ENCODE measurements around the gene RUNDC3A.

GRCh38 chr17:44324571-44325275, 16.3 kb downstream of the RUNDC3A start, which contains the start of gene SLC25A39:
- TF ChIP-seq, protein P1, sequence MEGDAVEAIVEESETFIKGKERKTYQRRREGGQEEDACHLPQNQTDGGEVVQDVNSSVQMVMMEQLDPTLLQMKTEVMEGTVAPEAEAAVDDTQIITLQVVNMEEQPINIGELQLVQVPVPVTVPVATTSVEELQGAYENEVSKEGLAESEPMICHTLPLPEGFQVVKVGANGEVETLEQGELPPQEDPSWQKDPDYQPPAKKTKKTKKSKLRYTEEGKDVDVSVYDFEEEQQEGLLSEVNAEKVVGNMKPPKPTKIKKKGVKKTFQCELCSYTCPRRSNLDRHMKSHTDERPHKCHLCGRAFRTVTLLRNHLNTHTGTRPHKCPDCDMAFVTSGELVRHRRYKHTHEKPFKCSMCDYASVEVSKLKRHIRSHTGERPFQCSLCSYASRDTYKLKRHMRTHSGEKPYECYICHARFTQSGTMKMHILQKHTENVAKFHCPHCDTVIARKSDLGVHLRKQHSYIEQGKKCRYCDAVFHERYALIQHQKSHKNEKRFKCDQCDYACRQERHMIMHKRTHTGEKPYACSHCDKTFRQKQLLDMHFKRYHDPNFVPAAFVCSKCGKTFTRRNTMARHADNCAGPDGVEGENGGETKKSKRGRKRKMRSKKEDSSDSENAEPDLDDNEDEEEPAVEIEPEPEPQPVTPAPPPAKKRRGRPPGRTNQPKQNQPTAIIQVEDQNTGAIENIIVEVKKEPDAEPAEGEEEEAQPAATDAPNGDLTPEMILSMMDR (IDR thresholded peaks at IDR 0.05): no peak
- 0 out of 2 replicates have a peak, but pooled peaks have one; percentile 18 for TF ChIP-seq POLR2AphosphoS5 (IDR thresholded peaks at IDR 0.05; ENCODE audit: low read depth, low read length)
- TF ChIP-seq REST (IDR thresholded peaks at IDR 0.05; ENCODE audit: insufficient read depth in 1 of 2, low read depth in 2 of 2, low read length in 1 of 2): 0 out of 4 replicates have a peak, but pooled peaks of 1 of the 2 experiments have one; percentile 28

Measured in Panc1 (cell line).